Small intestine (tissue), 7 donors: Measurements from ENCODE around the gene GALE. TPM values are rescaled to one million over a fixed set of nuclear protein-coding genes. Genes with fewer than 3 reads are reported as not detected.
"Not testable (repeated sequence)": the region's sequence is repeated elsewhere in the genome, so short reads cannot be mapped to it uniquely, and the experiment has no call there.

ENCODE experiments used
- DNase-seq, 2 donors: peaks; one replicate each; pipeline versions ENCODE4 v3.0.0 to v3.0.0-alpha.2; 2013
- FAIRE-seq: peaks from 2 replicates; lab custom pipeline; 2012; peaks lifted over from hg19 to GRCh38; lab: Jason Lieb, UNC
- H3K27ac ChIP-seq, 3 donors: one replicate each; pipeline ENCODE4 v1.5.1; 2013; ENCODE audit warnings: low read length in 2 of 3, mild to moderate bottlenecking in 2 of 3, control low read depth in 1 of 3, inconsistent platforms in 1 of 3, low read depth in 1 of 3, moderate library complexity in 1 of 3
- H3K27me3 ChIP-seq, 3 donors: one replicate each; pipeline ENCODE4 v1.6.1; 2013; ENCODE audit warnings: low read length in 3 of 3, inconsistent platforms in 1 of 3; ENCODE audit not compliant: control insufficient read depth in 3 of 3, insufficient read depth in 3 of 3
- H3K36me3 ChIP-seq, 3 donors: one replicate each; pipeline ENCODE4 v1.6.1; 2013; ENCODE audit warnings: low read length in 3 of 3, inconsistent platforms in 1 of 3, low read depth in 1 of 3, mild to moderate bottlenecking in 1 of 3, moderate library complexity in 1 of 3; ENCODE audit not compliant: control insufficient read depth in 3 of 3, insufficient read depth in 2 of 3
- H3K4me1 ChIP-seq, 3 donors: one replicate each; pipeline ENCODE4 v1.6.1; 2013; ENCODE audit warnings: low read length in 2 of 3, inconsistent platforms in 1 of 3, low read depth in 1 of 3, mild to moderate bottlenecking in 1 of 3, moderate library complexity in 1 of 3; ENCODE audit not compliant: control insufficient read depth in 3 of 3, insufficient read depth in 2 of 3
- H3K4me3 ChIP-seq, 3 donors: one replicate each; pipeline ENCODE4 v1.5.1; 2013; ENCODE audit warnings: low read length in 3 of 3, control low read depth in 1 of 3, inconsistent platforms in 1 of 3, low read depth in 1 of 3, mild to moderate bottlenecking in 1 of 3, moderate library complexity in 1 of 3
- H3K9me3 ChIP-seq, 2 donors: one replicate each; pipeline ENCODE4 v1.6.1; 2013; ENCODE audit warnings: low read depth in 1 of 2, low read length in 1 of 2; ENCODE audit not compliant: control insufficient read depth in 2 of 2, insufficient read depth in 1 of 2
- WGBS, 3 donors: extraction: QIAGEN DNeasy Blood & Tissue Kit; methylation state at CpG; one replicate each; pipeline ENCODE4 v1.1.7; 2013; 5-methylcytosine and 5-hydroxymethylcytosine counted together
- polyA plus RNA-seq, 4 donors: library from polyadenylated mRNA; stranded (reverse) in 3 of 4; unstranded in 1 of 4; fragments of 200-250 nt in 3 of 4; fragments of 120-200 nt in 1 of 4; gene quantifications; one replicate each; pipeline versions ENCODE4 v1.2.1 to v1.2.3, GENCODE V29; 2013
- donor health status: healthy with polysubstance abuse.
- donor health status: control.
- donor health status: control.
- donor health status: Bipolar disorder and iron deficiency.
- donor health status: healthy.

GALE gene
- polyA plus RNA-seq, 4 donors: 76.6 to 289 (median 198) TPM

GRCh38 chr1:23799255-23799569, 1.3 kb downstream of the GALE start:
- Histone ChIP-seq H3K9me3 (no peaks in the 10 kb centered on the region), H3K27ac (peak overlapping the region; percentile 71 to 100 (median 95)), H3K27me3 (no peaks in the 10 kb centered on the region), H3K36me3 (peaks cover 3 to 76% (median 9%) of the 10 kb centered on the region in 3 donors), H3K4me3 (peak overlapping the region in 2 of 3 donors; percentile 45 to 71), H3K4me1 (peaks cover 0 to 41% (median 0%) of the 10 kb centered on the region in 3 donors)
- FAIRE-seq: no peak
- no peak for DNase-seq
- 43 to 61% (median 51%) methylated on average over 7 of the region's 7 CpGs for WGBS, 3 donors

- Histone ChIP-seq H3K27ac (peak overlapping the region; percentile 71 to 100 (median 95)), H3K36me3 (peaks cover 5 to 76% (median 9%) of the 10 kb centered on the region in 3 donors), H3K4me1 (peaks cover 0 to 44% (median 0%) of the 10 kb centered on the region in 3 donors), H3K27me3 (no peaks in the 10 kb centered on the region), H3K9me3 (no peaks in the 10 kb centered on the region), H3K4me3 (peak overlapping the region in 2 of 3 donors; percentile 45 to 71)
- DNase-seq (no peak), FAIRE-seq (no peak)
- 70 to 83% (median 75%) methylated on average over 12 of the region's 12 CpGs for WGBS, 3 donors
These were observed 1.9 kb downstream of the GALE start for GRCh38 chr1:23798662-23799142.

DNA sequence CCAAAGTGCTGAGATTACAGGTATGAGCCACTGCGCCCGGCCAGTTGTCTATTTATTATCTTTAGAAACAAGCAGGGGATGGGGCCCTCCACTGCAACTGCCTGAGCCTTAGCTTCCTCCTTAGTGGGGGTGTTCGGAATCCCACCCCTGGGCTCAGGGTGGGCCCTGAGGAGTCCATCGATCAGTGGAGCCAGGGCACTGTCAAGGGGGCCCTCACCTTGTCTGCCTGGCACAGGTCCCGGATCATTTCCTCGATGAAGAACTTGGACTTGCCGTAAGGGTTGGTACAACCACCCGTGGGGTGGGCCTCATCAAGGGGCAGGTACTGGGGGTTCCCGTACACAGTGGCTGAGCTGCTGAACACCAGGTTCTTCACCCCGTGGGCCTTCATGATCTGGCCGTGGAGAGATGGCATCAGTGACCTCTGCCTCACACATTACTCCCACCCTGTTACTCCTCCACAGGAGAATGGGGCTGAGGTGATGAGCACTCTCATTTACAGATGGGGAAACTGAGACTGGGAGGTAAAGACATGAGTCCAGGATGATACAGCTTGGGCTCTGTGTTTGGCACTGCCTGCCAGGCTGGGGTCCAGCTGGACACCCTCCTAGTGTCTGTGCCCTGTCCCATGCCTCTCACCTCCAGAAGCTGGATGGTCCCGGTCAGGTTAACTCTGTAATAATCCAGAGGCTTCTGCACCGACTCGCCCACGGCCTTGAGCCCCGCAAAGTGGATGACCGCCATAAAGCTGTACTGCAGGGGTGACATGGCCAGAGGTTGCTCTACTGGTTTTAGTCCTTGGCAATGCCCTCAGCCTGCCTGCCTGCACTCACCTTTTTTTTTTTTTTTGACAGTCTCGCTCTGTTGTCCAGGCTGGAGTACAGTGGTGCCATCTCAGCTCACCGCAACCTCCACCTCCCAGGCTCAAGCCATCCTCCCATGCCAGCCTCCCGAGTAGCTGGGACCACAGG, 2.8 kb downstream of the GALE start:
- H3K9me3 ChIP-seq: no peaks in the 10 kb centered on the region
- DNase-seq (no peak), FAIRE-seq (no peak)
- peak overlapping the region in 1 of 3 donors; percentile 71 for H3K4me3 ChIP-seq
- H3K27me3 ChIP-seq: no peaks in the 10 kb centered on the region
- H3K36me3 ChIP-seq: peaks cover 8 to 77% (median 9%) of the 10 kb centered on the region in 3 donors
- peak overlapping the region in 2 of 3 donors; percentile 17 to 25 for H3K27ac ChIP-seq
- WGBS, 3 donors: 72 to 86% (median 80%) methylated on average over 19 to 20 of the region's 20 CpGs
- peaks cover 0 to 54% (median 0%) of the 10 kb centered on the region in 3 donors for H3K4me1 ChIP-seq

DNA sequence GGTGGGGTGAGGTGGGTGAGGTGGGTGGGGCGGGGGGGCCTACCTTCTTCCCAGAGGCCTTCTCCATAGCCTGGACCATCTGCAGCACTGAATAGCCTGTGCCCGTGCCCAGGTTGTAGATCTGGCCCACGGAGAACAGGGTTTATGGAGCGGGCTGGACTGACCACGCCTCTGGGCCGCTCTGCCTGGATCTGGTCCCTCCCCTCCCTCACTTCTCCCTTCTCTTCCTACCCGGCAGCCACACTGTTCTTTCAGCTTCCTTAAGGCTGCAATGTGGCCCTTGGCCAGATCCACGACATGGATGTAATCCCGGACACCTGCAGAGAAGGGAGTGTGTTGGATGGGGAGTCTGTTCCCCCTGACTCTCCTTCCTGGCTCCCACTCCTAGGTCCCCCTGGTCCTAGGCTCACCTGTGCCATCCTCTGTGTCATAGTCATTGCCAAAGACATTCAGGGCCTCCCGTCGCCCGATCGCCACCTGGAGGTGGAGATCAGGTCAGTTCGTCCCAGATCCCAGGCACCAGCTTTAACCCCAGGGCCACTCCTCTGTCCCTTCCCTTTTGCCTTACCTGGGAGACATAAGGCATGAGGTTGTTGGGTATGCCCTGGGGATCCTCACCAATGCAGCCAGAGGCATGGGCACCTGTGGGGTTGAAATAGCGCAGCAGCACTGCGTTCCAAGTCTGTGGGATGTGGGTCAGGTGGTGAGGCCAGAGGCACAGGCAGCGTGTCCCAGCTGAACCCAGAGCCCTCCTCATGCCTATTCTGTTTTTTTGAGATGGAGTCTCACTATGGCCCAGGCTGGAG, 3.9 kb downstream of the GALE start:
- H3K27ac ChIP-seq: peak overlapping the region in 1 of 3 donors; percentile 9

GRCh38 chr1:23795676-23796465, 4.7 kb downstream of the GALE start:
- Histone ChIP-seq H3K36me3 (peaks cover 8 to 73% (median 9%) of the 10 kb centered on the region in 3 donors), H3K4me1 (peaks cover 0 to 52% (median 0%) of the 10 kb centered on the region in 3 donors), H3K9me3 (no peaks in the 10 kb centered on the region), H3K27ac (no peak overlapping the region), H3K27me3 (no peaks in the 10 kb centered on the region), H3K4me3 (no peak overlapping the region)
- WGBS, 3 donors: 72 to 86% (median 81%) methylated on average over 16 of the region's 16 CpGs
- FAIRE-seq (no peak), DNase-seq (no peak)

More for the DNA sequence above, 3.9 kb downstream of the GALE start:
- Histone ChIP-seq H3K36me3 (peaks cover 8 to 73% (median 9%) of the 10 kb centered on the region in 3 donors), H3K9me3 (no peaks in the 10 kb centered on the region), H3K4me3 (no peak overlapping the region), H3K4me1 (peaks cover 0 to 55% (median 0%) of the 10 kb centered on the region in 3 donors), H3K27me3 (no peaks in the 10 kb centered on the region)
- 39 to 60% (median 46%) methylated on average over 17 of the region's 17 CpGs for WGBS, 3 donors
- DNase-seq (peak; percentile 34 to 51), FAIRE-seq (no peak)

DNA sequence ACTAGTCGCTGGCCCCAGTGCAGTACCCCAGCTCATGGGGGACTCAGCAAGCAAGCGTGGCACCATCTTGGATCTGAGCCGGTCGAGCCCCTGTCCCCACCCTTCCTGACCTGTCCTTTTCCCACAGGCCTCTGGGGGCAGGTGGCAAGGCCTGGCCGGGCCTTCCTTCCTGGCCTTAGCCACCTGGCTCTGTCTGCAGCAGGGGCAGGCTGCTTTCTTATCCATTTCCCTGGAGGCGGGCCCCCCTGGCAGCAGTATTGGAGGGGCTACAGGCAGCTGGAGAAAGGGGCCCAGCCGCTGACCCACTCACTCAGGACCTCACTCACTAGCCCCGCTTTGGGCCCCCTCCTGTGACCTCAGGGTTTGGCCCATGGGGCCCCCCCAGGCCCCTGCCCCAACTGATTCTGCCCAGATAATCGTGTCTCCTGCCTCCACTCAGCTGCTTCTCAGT, 5.8 kb downstream of the GALE start:
- not testable (repeated sequence) for H3K27ac ChIP-seq, H3K9me3 ChIP-seq, FAIRE-seq, DNase-seq, H3K27me3 ChIP-seq, H3K4me3 ChIP-seq
- whole genome bisulfite sequencing, 3 donors: 72 to 82% (median 77%) methylated on average over 8 to 9 of the region's 9 CpGs
- Histone ChIP-seq H3K36me3 (peaks cover 8 to 73% (median 9%) of the 10 kb centered on the region in 3 donors), H3K4me1 (peaks cover 4 to 57% (median 4%) of the 10 kb centered on the region in 3 donors)

DNA sequence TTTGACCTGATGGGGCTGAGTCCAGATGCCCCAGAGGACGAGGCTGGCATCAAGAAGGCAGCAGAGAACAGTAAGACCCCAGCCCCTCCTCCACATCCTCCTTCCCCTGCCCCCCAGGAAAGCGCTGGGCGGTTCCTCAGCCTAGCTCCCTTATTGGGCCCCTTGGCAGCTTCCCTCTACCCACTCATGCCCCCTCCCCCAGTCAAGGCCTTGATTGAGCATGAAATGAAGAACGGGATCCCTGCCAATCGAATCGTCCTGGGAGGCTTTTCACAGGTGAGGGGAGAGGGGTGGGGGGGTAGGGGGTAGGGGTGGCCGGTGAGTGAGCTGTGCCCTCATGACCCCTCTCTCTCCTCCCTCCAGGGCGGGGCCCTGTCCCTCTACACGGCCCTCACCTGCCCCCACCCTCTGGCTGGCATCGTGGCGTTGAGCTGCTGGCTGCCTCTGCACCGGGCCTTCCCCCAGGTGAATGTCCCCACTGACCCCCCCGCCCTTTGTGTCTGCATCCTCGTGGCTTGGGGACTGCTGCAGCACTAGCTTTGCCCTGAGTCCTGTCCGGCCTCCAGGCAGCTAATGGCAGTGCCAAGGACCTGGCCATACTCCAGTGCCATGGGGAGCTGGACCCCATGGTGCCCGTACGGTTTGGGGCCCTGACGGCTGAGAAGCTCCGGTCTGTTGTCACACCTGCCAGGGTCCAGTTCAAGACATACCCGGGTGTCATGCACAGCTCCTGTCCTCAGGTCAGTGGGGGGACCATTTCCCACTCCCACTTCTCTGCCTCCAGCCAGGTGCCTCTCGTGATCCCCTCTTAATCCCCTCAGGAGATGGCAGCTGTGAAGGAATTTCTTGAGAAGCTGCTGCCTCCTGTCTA, 6.5 kb downstream of the GALE start:
- no peak for FAIRE-seq
- H3K27ac ChIP-seq: peak overlapping the region in 1 of 3 donors; percentile 56
- no peak overlapping the region for H3K4me3 ChIP-seq
- H3K36me3 ChIP-seq: peaks cover 8 to 70% (median 9%) of the 10 kb centered on the region in 3 donors
- WGBS, 3 donors: 54 to 72% (median 72%) methylated on average over 18 to 21 of the region's 21 CpGs
- DNase-seq: no peak
- peaks cover 4 to 55% (median 4%) of the 10 kb centered on the region in 3 donors for H3K4me1 ChIP-seq
- H3K9me3 ChIP-seq: no peaks in the 10 kb centered on the region
- no peaks in the 10 kb centered on the region for H3K27me3 ChIP-seq
